Tibial nerve (tissue), 4 donors: Measurements from ENCODE around the gene NALF2. TPM values are rescaled to one million over a fixed set of nuclear protein-coding genes. Genes with fewer than 3 reads are reported as not detected.

Source experiments
- DNase-seq, 2 donors: peaks; one replicate each; pipeline ENCODE4 v3.0.0-alpha.2; 2019; ENCODE audit warnings: low spot score in 2 of 2
- H3K27ac ChIP-seq, 4 donors: fragments of 200-600 bp; sonication (generic) in 3 of 4; one replicate each; pipeline ENCODE4 v1.5.1; 2017 to 2019; ENCODE audit warnings: mild to moderate bottlenecking in 1 of 4
- H3K27me3 ChIP-seq, 2 donors: fragments of 200-600 bp; sonication (generic) in 1 of 2; one replicate each; pipeline versions ENCODE4 v1.5.1 to v1.6.0; 2017 to 2019
- H3K36me3 ChIP-seq, 3 donors: fragments of 200-600 bp; sonication (generic); one replicate each; pipeline ENCODE4 v1.5.1; 2018 to 2019
- H3K4me1 ChIP-seq, 4 donors: fragments of 200-600 bp; sonication (generic) in 3 of 4; one replicate each; pipeline ENCODE4 v1.5.1; 2017 to 2019
- H3K4me3 ChIP-seq, 4 donors: fragments of 200-600 bp; sonication (generic) in 3 of 4; one replicate each; pipeline ENCODE4 v1.5.1; 2017 to 2019; ENCODE audit warnings: mild to moderate bottlenecking in 1 of 4, moderate library complexity in 1 of 4
- H3K9me3 ChIP-seq, 4 donors: fragments of 200-600 bp; sonication (generic) in 3 of 4; one replicate each; pipeline ENCODE4 v1.5.1; 2017 to 2019
- CTCF ChIP-seq, 5 experiments: fragments of 200-600 bp in 3 of 5; fragments of 450-650 bp in 2 of 5; sonication (generic) in 3 of 5; IDR thresholded peaks; one replicate each; pipeline ENCODE4 v1.5.1; 2016 to 2019; ENCODE audit warnings: antibody characterized with exemption in 5 of 5, mild to moderate bottlenecking in 3 of 5, moderate library complexity in 2 of 5
- EP300 ChIP-seq, 2 donors: sonication (generic); formaldehyde crosslinking; IDR thresholded peaks; one replicate each; pipeline ENCODE4 v1.6.1; 2017; ENCODE audit warnings: antibody characterized with exemption in 2 of 2, mild to moderate bottlenecking in 1 of 2
- POLR2A ChIP-seq, 2 donors: fragments of 450-650 bp; IDR thresholded peaks; one replicate each; pipeline ENCODE4 v1.6.1; 2017; ENCODE audit warnings: antibody characterized with exemption in 2 of 2, mild to moderate bottlenecking in 2 of 2, moderate library complexity in 2 of 2
- WGBS, 2 donors: methylation state at CpG; one replicate each; pipeline ENCODE4 v1.1.5; 2018; 5-methylcytosine and 5-hydroxymethylcytosine counted together
- total RNA-seq, 4 donors: library from RNA; depleted of rRNA; stranded (reverse); fragments of >200 nt; gene quantifications; one replicate each; pipeline ENCODE4 v1.1.0, GENCODE V29; 2016

The NALF2 gene
- total RNA-seq, 4 donors from 2014 or later: 0.30 TPM; not detected in 3

- H3K4me3 ChIP-seq: no peak overlapping the region
- 85 to 100% methylated on average over 1 to 5 of the region's 5 CpGs for WGBS, 2 donors
- H3K9me3 ChIP-seq: no peaks in the 10 kb centered on the region
- TF ChIP-seq POLR2A (IDR thresholded peaks at IDR 0.05) (no peak), EP300 (IDR thresholded peaks at IDR 0.05) (no peak), CTCF (IDR thresholded peaks at IDR 0.05) (no peak)
- peaks cover 0 to 4% of the 10 kb centered on the region in 2 donors for H3K27me3 ChIP-seq
- no peak for DNase-seq
- no peak overlapping the region for H3K27ac ChIP-seq
- no peaks in the 10 kb centered on the region for H3K4me1 ChIP-seq
- H3K36me3 ChIP-seq: no peaks in the 10 kb centered on the region
These were observed 42.9 kb downstream of the NALF2 start for GRCh38 chrX:69546978-69547377.

GRCh38 chrX:69551421-69552009, 47.4 kb downstream of the NALF2 start:
- 39 to 45% methylated on average over 6 to 7 of the region's 7 CpGs for WGBS, 2 donors
- Histone ChIP-seq H3K9me3 (no peaks in the 10 kb centered on the region), H3K4me3 (no peak overlapping the region), H3K27ac (no peak overlapping the region), H3K27me3 (no peaks in the 10 kb centered on the region), H3K36me3 (no peaks in the 10 kb centered on the region), H3K4me1 (peaks cover 0 to 14% (median 0%) of the 10 kb centered on the region in 4 donors)
- TF ChIP-seq EP300 (IDR thresholded peaks at IDR 0.05) (no peak), POLR2A (IDR thresholded peaks at IDR 0.05) (no peak), CTCF (IDR thresholded peaks at IDR 0.05) (no peak)
- DNase-seq: no peak

GRCh38 chrX:69552512-69552911, 48.4 kb downstream of the NALF2 start:
- TF ChIP-seq EP300 (IDR thresholded peaks at IDR 0.05) (no peak), CTCF (IDR thresholded peaks at IDR 0.05) (no peak), POLR2A (IDR thresholded peaks at IDR 0.05) (no peak)
- H3K27ac ChIP-seq: no peak overlapping the region
- no peaks in the 10 kb centered on the region for H3K27me3 ChIP-seq
- no peaks in the 10 kb centered on the region for H3K36me3 ChIP-seq
- H3K9me3 ChIP-seq: no peaks in the 10 kb centered on the region
- DNase-seq: no peak
- WGBS, 2 donors: 60 to 65% methylated on average over 4 of the region's 4 CpGs
- no peak overlapping the region for H3K4me3 ChIP-seq
- peaks cover 0 to 15% (median 0%) of the 10 kb centered on the region in 4 donors for H3K4me1 ChIP-seq

Other genes with a start within 250 kb of the NALF2 start
- 10 to 100 TPM in 2 of 4 donors, 1 to 10 TPM in 2; 9.2 to 13.8 (median 10.3) TPM for gene EDA, start 111.8 kb downstream of the NALF2 start, total RNA-seq